K562 (cell line): ENCODE results near the gene TMED6. TPM values are rescaled to one million over a fixed set of nuclear protein-coding genes. Genes with fewer than 3 reads are reported as not detected.
A peak's percentile ranks its signal among the peaks of the same experiment; 100 is the strongest.
"Not testable (repeated sequence)": the region's sequence is repeated elsewhere in the genome, so short reads cannot be mapped to it uniquely, and the experiment has no call there.

Experiments used
- ATAC-seq: fragments of 200-7000 bp; cut with Tn5 transposase; 3 replicates; pipeline ENCODE4 v1.9.1; 2020; ENCODE audit warnings: moderate library complexity
- BruUV-seq: library from RNA; stranded (reverse); fragments of 400-500 nt; replicated peaks from 2 replicates; lab custom pipeline; 2021; lab: Mats Ljungman, UMichigan
- CTCF ChIA-PET: fragments of 300-600 bp; formaldehyde crosslinking; extraction: SDS; loops from one replicate; lab custom pipeline; 2021; ENCODE audit warnings: low intra/inter-chr PET ratio; lab: Yijun Ruan, JAX
- POLR2A ChIA-PET: fragments of 300-600, 350-650 bp; sonication (Branson Sonifier 250); formaldehyde crosslinking; extraction: SDS; loops from one replicate; lab custom pipeline; 2021; ENCODE audit warnings: antibody characterized with exemption, inconsistent platforms; lab: Yijun Ruan, JAX
- DNase-seq, 4 experiments: peaks; one replicate each; pipeline versions ENCODE4 v3.0.0 to v3.0.0-alpha.2; 2011 to 2018; ENCODE audit warnings: low spot score in 3 of 4, mixed read lengths in 3 of 4; ENCODE audit errors: extremely low read depth in 1 of 4
- FAIRE-seq: peaks from 2 replicates; lab custom pipeline; 2011; peaks lifted over from hg19 to GRCh38; lab: Jason Lieb, UNC
- H2AFZ ChIP-seq: 2 replicates; pipeline ENCODE4 v1.6.0; 2011; ENCODE audit warnings: low read depth, low read length, control low read depth, inconsistent platforms
- H3K27ac ChIP-seq: fragments of 200-600 bp; 3 replicates; pipeline ENCODE4 v1.8.0; 2011; ENCODE audit warnings: low read depth, mild to moderate bottlenecking, control low read depth, inconsistent platforms, low read length, moderate library complexity, mixed read lengths; ENCODE audit errors: extremely low read depth
- H3K27me3 ChIP-seq, 2 experiments: fragments of 300-600 bp in 1 of 2; 2 replicates in 1 of 2; 3 replicates in 1 of 2; pipeline versions ENCODE4 v1.6.0 to v1.8.0; 2011; ENCODE audit warnings: inconsistent platforms in 2 of 2, low read length in 2 of 2, mild to moderate bottlenecking in 1 of 2, mixed read lengths in 1 of 2, moderate library complexity in 1 of 2; ENCODE audit not compliant: control insufficient read depth in 2 of 2, insufficient read depth in 2 of 2
- H3K36me3 ChIP-seq: fragments of 300-600 bp; 3 replicates; pipeline ENCODE4 v1.8.0; 2011; ENCODE audit warnings: mild to moderate bottlenecking, low read length, inconsistent platforms; ENCODE audit not compliant: control insufficient read depth, insufficient read depth
- H3K4me1 ChIP-seq, 2 experiments: fragments of 200-600 bp in 1 of 2; replicated peaks in 1 of 2; 2 replicates in 1 of 2; 3 replicates in 1 of 2; pipeline versions ENCODE4 v1.5.1 to v1.8.0; 2011; ENCODE audit warnings: inconsistent platforms in 2 of 2, low read length in 2 of 2, mild to moderate bottlenecking in 1 of 2, mixed read lengths in 1 of 2, moderate library complexity in 1 of 2; ENCODE audit not compliant: control insufficient read depth in 2 of 2, insufficient read depth in 2 of 2
- H3K4me2 ChIP-seq: 2 replicates; pipeline ENCODE4 v1.6.1; 2011; ENCODE audit warnings: low read length, control low read depth, inconsistent platforms, mixed read lengths; ENCODE audit not compliant: insufficient read depth
- H3K4me3 ChIP-seq: fragments of 200-600 bp; sonication (generic), shearing (Covaris generic); 2 replicates; pipeline ENCODE4 v1.5.1; 2016; ENCODE audit warnings: control low read depth, inconsistent platforms
- H3K79me2 ChIP-seq: fragments of 200-600 bp; 3 replicates; pipeline ENCODE4 v1.8.0; 2011; ENCODE audit warnings: low read length, inconsistent platforms; ENCODE audit not compliant: control insufficient read depth, insufficient read depth
- H3K9ac ChIP-seq, 2 experiments: 2 replicates each; pipeline versions ENCODE4 v1.6.0 to v1.6.1; 2011; ENCODE audit warnings: low read depth in 2 of 2, low read length in 2 of 2, control low read depth in 1 of 2, inconsistent platforms in 1 of 2, mild to moderate bottlenecking in 1 of 2, mixed read lengths in 1 of 2; ENCODE audit not compliant: insufficient read depth in 1 of 2
- H3K9me1 ChIP-seq: one replicate; pipeline ENCODE4 v1.6.0; 2011; ENCODE audit warnings: inconsistent platforms, mild to moderate bottlenecking, low read length, moderate library complexity; ENCODE audit not compliant: control insufficient read depth, insufficient read depth
- H3K9me3 ChIP-seq: replicated peaks from 2 replicates; pipeline ENCODE4 v1.5.1; 2011; ENCODE audit warnings: low read depth, low read length, inconsistent platforms; ENCODE audit not compliant: control insufficient read depth, insufficient read depth
- H4K20me1 ChIP-seq: replicated peaks from 2 replicates; pipeline ENCODE4 v1.6.1; 2011; ENCODE audit warnings: low read length, inconsistent platforms, mixed read lengths; ENCODE audit not compliant: control insufficient read depth, insufficient read depth
- C11orf30 ChIP-seq: fragments of 450-650 bp; IDR thresholded peaks from 2 replicates; pipeline ENCODE4 v1.6.1; 2016; ENCODE audit warnings: low read depth, mild to moderate bottlenecking
- CEBPB ChIP-seq: fragments of 450-650 bp; IDR thresholded peaks from 2 replicates; pipeline ENCODE4 v1.6.1; 2016; ENCODE audit warnings: missing genetic modification characterization, missing compliant biosample characterization
- CEBPG ChIP-seq, 3 experiments: fragments of 200-800 bp in 1 of 3; sonication (Bioruptor generic) in 1 of 3; sonication (generic) in 1 of 3; formaldehyde crosslinking in 1 of 3; IDR thresholded peaks in 2 of 3; conservative IDR thresholded peaks in 1 of 3; 2 replicates each; pipeline versions ENCODE4 v1.6.1 to v1.8.0; 2016 to 2022; ENCODE audit warnings: missing compliant biosample characterization in 2 of 3, missing genetic modification characterization in 2 of 3, mild to moderate bottlenecking in 1 of 3, missing genetic modification reagents in 1 of 3
- MAFK ChIP-seq: IDR thresholded peaks from 2 replicates; pipeline ENCODE4 v1.6.1; 2011; ENCODE audit warnings: low read length, improper control_type of control experiment
- NFIX ChIP-seq: fragments of 250-450 bp; sonication (Bioruptor Pico); IDR thresholded peaks from 2 replicates; pipeline ENCODE4 v1.4.0; 2020; ENCODE audit warnings: low read depth, mild to moderate bottlenecking, moderate library complexity
- NR1H2 ChIP-seq: sonication (generic); formaldehyde crosslinking; IDR thresholded peaks from 2 replicates; pipeline ENCODE4 v1.4.0; 2020; ENCODE audit warnings: mild to moderate bottlenecking, missing genetic modification reagents
- POLR2H ChIP-seq: IDR thresholded peaks from 2 replicates; pipeline ENCODE4 v1.6.1; 2016; ENCODE audit warnings: missing genetic modification characterization, low read depth, mild to moderate bottlenecking, control low read depth, missing compliant biosample characterization, moderate library complexity
- ZNF311 ChIP-seq: fragments of 250-450 bp; sonication (Bioruptor Pico); IDR thresholded peaks from 2 replicates; pipeline ENCODE4 v1.4.0; 2020; ENCODE audit warnings: mild to moderate bottlenecking, moderate library complexity
- WGBS: fragments of 100-300 bp; shearing (Covaris generic); methylation state at CpG from one replicate; pipeline ENCODE4 v1.1.6; 2016; ENCODE audit warnings: low coverage, mixed read lengths; ENCODE audit not compliant: insufficient coverage; ENCODE audit errors: missing lambda C conversion rate; 5-methylcytosine and 5-hydroxymethylcytosine counted together
- in situ Hi-C: fragments of 300-500 bp; cut with MboI; formaldehyde crosslinking; loops from 4 replicates; pipeline ENCODE4 v1.15.0; 2018; ENCODE audit warnings: inconsistent platforms, mixed read lengths
- intact Hi-C: fragments of 100-400 bp; cut with micrococcal nuclease; formaldehyde crosslinking; loops from 2 replicates; pipeline ENCODE4 v1.14.2; 2022
- polyA plus RNA-seq, 8 experiments: library from polyadenylated mRNA; depleted of rRNA in 4 of 8; stranded (reverse) in 5 of 8; unstranded in 3 of 8; fragments of >200 nt; fragmentation: Nextera tagmentation in 2 of 8; fragmentation: Illumina TruSeq in 1 of 8; extraction: Ambion mirVana in 2 of 8; extraction: Trizol in 1 of 8; gene quantifications; 2 replicates each; pipeline versions ENCODE4 v1.2.1 to v1.2.3, GENCODE V29; 2011 to 2014; ENCODE audit warnings: inconsistent platforms in 1 of 8, missing spikeins in 1 of 8
- total RNA-seq, 7 experiments: library from RNA; depleted of rRNA in 6 of 7; stranded (reverse); fragments of >200 nt in 6 of 7; fragmentation: Illumina TruSeq in 2 of 7; extraction: Trizol in 2 of 7; gene quantifications; 2 replicates each; pipeline versions ENCODE4 v1.2.1 to v1.2.3, GENCODE V29; 2011 to 2021; ENCODE audit warnings: low replicate concordance in 1 of 7

Gene TMED6
- total and polyA plus RNA-seq, 9 of the 15 experiments (the other 6 are each of a cell fraction or from before 2014, with no cell fraction given), result 0.14 to 0.45 (median 0.25) TPM; not detected in 2

DNA sequence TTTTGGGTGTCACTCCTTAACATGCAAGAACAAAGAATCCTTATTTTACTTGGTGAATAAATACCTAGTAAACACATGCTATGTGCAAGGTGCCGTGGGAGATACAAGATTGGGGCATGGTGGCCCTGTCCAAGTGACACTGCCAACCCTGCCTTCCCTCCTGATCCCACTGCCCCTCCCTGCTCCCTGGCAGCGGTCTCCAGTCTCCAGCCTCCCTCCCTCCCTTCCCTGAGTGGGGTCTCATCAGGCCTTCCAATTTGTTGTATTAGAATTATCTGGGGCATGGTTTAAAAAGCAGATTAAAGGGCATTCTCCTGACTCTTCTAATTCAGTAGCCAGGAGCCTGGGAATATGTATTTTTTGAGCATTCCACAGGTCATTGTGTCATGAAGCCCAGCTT lies 12.5 kb upstream of the TMED6 start (continued):
- no peak for TF ChIP-seq POLR2H (tag)
- TF ChIP-seq C11orf30, result no peak
- no peak for TF ChIP-seq MAFK
- no peak for TF ChIP-seq NFIX

DNA sequence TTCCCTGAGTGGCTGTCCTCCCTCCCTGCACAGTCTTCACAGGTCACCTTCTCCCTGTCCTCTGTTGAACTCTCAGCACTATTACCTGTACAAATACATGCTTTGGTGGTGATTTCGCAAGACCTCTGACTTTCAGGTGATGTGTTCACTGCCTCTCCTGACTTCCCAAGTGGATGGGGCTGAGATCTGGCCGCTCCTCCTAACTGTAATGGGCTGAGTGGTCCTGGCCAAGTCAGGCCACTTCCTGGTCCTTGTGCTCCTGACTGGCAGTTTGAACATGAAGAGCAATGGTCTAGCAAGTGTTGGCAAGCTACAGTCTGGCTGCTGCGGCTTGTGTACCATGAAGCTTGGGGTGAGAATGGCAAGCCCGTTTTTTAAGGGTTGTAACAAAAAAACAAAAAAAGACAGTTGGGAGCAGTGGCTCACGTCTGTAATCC lies 11.7 kb upstream of the TMED6 start:
- POLR2A ChIA-PET, result no interaction called here
- 81% methylated on average over 5 of the region's 5 CpGs for WGBS
- Histone ChIP-seq H3K4me3 (no peak overlapping the region), H2AFZ (no peak overlapping the region), H3K9me1 (no peaks in the 10 kb centered on the region), H3K27me3 (no peaks in the 10 kb centered on the region), H3K9me3 (no peaks in the 10 kb centered on the region), H4K20me1 (0 out of 2 replicates have a peak, but pooled peaks cover 2% of the 10 kb centered on the region), H3K36me3 (peaks cover 63% of the 10 kb centered on the region), H3K4me2 (no peak overlapping the region), H3K4me1 (peaks cover 0 to 7% of the 10 kb centered on the region in 2 experiments; a peak in 3 of 5 replicates), H3K79me2 (no peaks in the 10 kb centered on the region; the same call in 2 of the 3 replicates), H3K27ac (no peak overlapping the region), H3K9ac (peak overlapping the region in 1 of 2 experiments; percentile 57; a peak in 1 of 4 replicates)
- in situ Hi-C loops (no loop called here), intact Hi-C loops (no loop called here)
- no peak for FAIRE-seq
- ATAC-seq, result no peak
- CTCF ChIA-PET, result no interaction called here
- no TSS peak for BruUV-seq
- no peak for DNase-seq
- TF ChIP-seq CEBPB (tag), result peak; percentile 90
- peak; percentile 52; the same call in 1 of the 2 replicates for TF ChIP-seq CEBPG (CRISPR knock-in tag; IDR thresholded peaks at IDR 0.05)
- peak; percentile 22 to 41; a peak in 2 of 4 replicates for TF ChIP-seq CEBPG (tag; conservative IDR thresholded peaks at IDR 0.05 in 1 of 2, IDR thresholded peaks at IDR 0.05 in 1 of 2)
- TF ChIP-seq ZNF311 (CRISPR knock-in tag), result no peak
- no peak for TF ChIP-seq NR1H2

DNA sequence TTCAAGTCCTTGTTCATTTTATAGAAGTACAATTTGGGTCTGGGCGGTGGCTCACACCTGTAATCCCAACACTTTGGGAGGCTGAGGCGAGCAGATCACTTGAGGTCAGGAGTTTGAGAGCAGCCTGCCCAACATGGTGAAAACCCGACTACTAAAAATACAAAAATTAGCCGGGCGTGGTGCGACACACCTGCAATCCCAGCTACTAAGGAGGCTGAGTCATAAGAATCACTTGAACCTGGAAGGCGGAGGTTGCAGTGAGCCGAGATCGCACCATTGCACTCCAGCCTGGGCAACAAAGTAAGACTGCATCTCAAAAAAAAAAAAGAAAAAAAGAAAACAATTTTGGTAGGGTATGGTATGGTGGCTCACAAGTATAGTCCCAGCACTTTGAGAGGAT lies 8.5 kb upstream of the TMED6 start:
- intact Hi-C loops, H3K9ac ChIP-seq, H3K9me1 ChIP-seq, CTCF ChIA-PET, H3K9me3 ChIP-seq, DNase-seq, BruUV-seq, ATAC-seq, H3K4me1 ChIP-seq, in situ Hi-C loops, H2AFZ ChIP-seq, H3K4me2 ChIP-seq, H3K27ac ChIP-seq, FAIRE-seq, H3K27me3 ChIP-seq, H3K79me2 ChIP-seq, H4K20me1 ChIP-seq, H3K4me3 ChIP-seq, POLR2A ChIA-PET: not testable (repeated sequence)
- peaks cover 53% of the 10 kb centered on the region for H3K36me3 ChIP-seq
- 92% methylated on average over 7 of the region's 9 CpGs for WGBS
